Hepatocyte (in vitro differentiated cells): ENCODE data around the gene SHKBP1.

Experiments used
- CTCF ChIP-seq: fragments of 200-600 bp; sonication (generic); IDR thresholded peaks from 2 replicates; pipeline ENCODE4 v1.5.1; 2016; ENCODE audit warnings: antibody characterized with exemption, mild to moderate bottlenecking; ENCODE audit not compliant: poor library complexity
- EZH2 ChIP-seq: fragments of 200-600 bp; sonication (generic); IDR thresholded peaks from 2 replicates; pipeline ENCODE4 v1.6.1; 2016; ENCODE audit warnings: antibody characterized with exemption, mild to moderate bottlenecking, borderline replicate concordance
- EZH2phosphoT487 ChIP-seq: fragments of 200-600 bp; sonication (generic); IDR thresholded peaks from one replicate; pipeline ENCODE4 v1.6.1; 2018; ENCODE audit warnings: antibody characterized with exemption, mild to moderate bottlenecking, low read depth, moderate library complexity; ENCODE audit not compliant: unreplicated experiment, severe bottlenecking

- TF ChIP-seq EZH2phosphoT487 (no peak), CTCF (no peak), EZH2 (no peak)
Observed at GRCh38 chr19:40619333-40620160, 42.9 kb downstream of the SHKBP1 start.
